ENCODE results near the gene ATP2B2. TPM values are rescaled to one million over a fixed set of nuclear protein-coding genes. Genes with fewer than 3 reads are reported as not detected.

ATP2B2 gene
- total RNA-seq, 2 experiments from 2014 or later = not detected

DNA sequence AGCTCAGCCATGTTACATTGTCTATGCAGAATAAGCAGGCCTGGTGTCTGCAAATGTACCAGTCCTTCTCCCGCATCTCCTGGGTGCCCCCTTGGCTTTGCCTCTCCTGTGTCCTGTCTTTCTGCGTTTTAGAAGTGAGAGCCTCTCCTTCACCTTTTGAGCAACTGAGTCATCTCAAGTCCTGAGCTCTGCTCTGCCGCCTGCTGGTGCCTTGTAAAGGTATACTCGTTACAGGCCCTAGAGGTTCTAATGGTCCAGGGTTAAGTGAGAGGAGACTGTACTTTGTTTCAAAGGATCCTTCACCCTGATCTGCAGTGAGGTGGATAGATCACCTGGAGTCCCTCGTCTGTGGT lies 225.2 kb downstream of the ATP2B2 start:
- no peak for DNase-seq
- Mint-ChIP-seq H3K4me3 (no peak overlapping the region), H3K9me3 (no peaks in the 10 kb centered on the region), H3K27ac (peak overlapping the region; percentile 21), H3K4me1 (peaks cover 60% of the 10 kb centered on the region), H3K27me3 (no peaks in the 10 kb centered on the region), H3K36me3 (ENCODE audit: low read depth) (peaks cover 70% of the 10 kb centered on the region)
- POLR2A ChIA-PET = interaction anchor here (0.9 to 1.2 kb wide), 6 partner anchors 11 to 349 kb away, joined by 3 to 4 read pairs (median 3); partner anchors contain the start of genes GHRL, TATDN2 and VHL
- CTCF ChIA-PET = interaction anchor here (0.6 to 1.4 kb wide), 4 partner anchors 17 to 168 kb away, joined by 3 to 4 read pairs (median 3); partner anchors contain the start of gene IRAK2

DNA sequence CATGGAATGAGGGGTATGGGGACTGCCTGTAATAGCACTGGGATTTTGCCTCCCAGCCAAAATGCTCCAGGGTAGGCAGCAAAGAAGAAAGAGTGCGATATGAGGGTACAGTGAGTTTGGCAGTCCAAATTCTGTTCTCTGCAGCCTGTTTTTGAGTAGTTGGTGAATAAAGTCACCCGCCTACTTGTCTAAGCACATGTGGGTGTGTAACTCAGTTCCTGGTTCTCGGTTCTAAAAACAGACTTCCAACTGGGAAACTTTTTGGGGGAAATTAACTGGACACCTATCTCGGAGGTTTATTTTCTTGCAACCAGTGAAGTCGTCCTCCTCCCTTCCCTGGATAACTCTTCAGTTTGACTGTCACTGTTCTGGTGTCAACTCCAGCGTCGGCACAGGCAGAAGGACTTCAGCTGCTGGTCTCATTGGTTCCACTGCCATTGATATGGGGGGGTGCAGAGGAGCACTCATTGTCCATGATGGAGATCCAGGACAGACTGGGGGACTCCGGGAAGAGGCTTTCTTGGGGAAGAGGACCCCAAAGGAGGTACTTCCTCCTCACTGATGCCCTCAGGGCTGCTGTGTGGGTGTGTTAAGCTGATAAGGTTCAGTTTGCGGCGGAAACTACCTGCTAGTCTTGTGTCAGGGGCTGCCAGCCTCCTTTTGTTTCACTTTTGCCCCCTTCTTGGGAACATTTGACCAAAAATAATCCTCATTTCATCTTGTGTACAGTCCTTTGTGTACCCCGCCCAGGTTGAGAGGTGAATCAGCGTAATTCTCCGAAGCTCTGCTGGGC lies 225.8 kb downstream of the ATP2B2 start:
- peak overlapping the region; percentile 21 for H3K27ac Mint-ChIP-seq
- no peaks in the 10 kb centered on the region for H3K9me3 Mint-ChIP-seq
- ChIA-PET CTCF (interaction anchor here (0.6 to 1.4 kb wide), 6 partner anchors 16 to 168 kb away, joined by 3 to 7 read pairs (median 3); partner anchors contain the start of gene IRAK2), POLR2A (interaction anchor here (1.0 to 1.2 kb wide), 5 partner anchors 11 to 348 kb away, joined by 3 to 4 read pairs (median 3); partner anchors contain the start of genes GHRL, TATDN2 and VHL)
- H3K27me3 Mint-ChIP-seq = no peaks in the 10 kb centered on the region
- H3K36me3 Mint-ChIP-seq (ENCODE audit: low read depth) = peaks cover 66% of the 10 kb centered on the region
- no peak for DNase-seq
- peaks cover 56% of the 10 kb centered on the region for H3K4me1 Mint-ChIP-seq
- H3K4me3 Mint-ChIP-seq = no peak overlapping the region

DNA sequence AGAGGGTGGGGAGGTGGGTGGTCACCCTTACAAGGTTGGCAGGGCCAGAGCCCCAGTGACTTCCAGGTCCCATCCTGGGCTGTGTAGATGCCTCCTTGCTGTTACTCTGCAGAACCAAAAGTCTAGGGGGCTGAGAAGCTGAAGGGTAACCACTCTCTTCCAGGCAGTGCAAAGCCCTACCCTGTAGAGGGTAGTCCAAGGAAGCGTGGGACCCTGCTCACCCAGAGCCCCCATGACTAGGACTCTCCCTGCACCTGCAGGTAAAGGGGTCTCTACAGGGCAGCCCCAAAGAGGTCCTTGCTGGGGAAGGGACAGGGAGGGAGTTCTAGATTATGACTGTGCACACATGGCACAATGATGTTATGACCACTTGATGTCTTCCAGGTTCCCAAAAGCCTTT lies 226.9 kb downstream of the ATP2B2 start:
- no peaks in the 10 kb centered on the region for H3K9me3 Mint-ChIP-seq
- CTCF ChIA-PET = no interaction called here
- H3K4me1 Mint-ChIP-seq = peaks cover 54% of the 10 kb centered on the region
- H3K4me3 Mint-ChIP-seq = no peak overlapping the region
- no peak overlapping the region for H3K27ac Mint-ChIP-seq
- no peak for DNase-seq
- peaks cover 71% of the 10 kb centered on the region for H3K36me3 Mint-ChIP-seq (ENCODE audit: low read depth)
- POLR2A ChIA-PET = no interaction called here
- H3K27me3 Mint-ChIP-seq = no peaks in the 10 kb centered on the region

DNA sequence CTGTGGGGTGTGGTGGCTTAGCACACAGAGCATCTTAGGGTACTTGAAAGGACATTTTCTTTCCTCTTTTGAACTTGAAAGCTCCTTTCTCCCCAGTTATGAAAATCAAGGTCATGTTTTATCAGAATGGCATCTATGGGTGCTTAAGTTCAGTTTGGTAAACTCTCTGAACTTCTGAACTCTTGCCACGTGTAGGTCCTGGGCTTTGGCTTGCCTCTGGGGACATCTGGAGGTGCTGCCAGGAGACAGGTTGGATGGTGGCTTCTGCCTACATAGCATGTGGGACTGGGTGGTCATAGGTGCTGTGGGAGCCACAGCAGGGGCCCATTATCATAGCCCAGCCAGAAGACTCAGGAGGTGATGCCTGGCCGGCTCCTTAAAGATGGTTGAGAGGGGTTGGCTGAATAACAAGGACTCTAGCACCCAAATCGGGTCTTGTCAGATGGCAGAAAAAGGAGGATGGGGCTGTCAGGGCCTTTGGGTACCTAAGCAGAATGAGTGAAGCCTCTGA lies 228.2 kb downstream of the ATP2B2 start:
- Mint-ChIP-seq H3K4me1 (peaks cover 52% of the 10 kb centered on the region), H3K27ac (no peak overlapping the region), H3K4me3 (no peak overlapping the region), H3K27me3 (no peaks in the 10 kb centered on the region), H3K36me3 (ENCODE audit: low read depth) (peaks cover 68% of the 10 kb centered on the region), H3K9me3 (no peaks in the 10 kb centered on the region)
- ChIA-PET POLR2A (no interaction called here), CTCF (interaction anchor here (2.0 kb wide), 1 partner anchor 14 kb away, joined by 8 read pairs; no protein-coding TSS in a partner anchor)
- no peak for DNase-seq

DNA sequence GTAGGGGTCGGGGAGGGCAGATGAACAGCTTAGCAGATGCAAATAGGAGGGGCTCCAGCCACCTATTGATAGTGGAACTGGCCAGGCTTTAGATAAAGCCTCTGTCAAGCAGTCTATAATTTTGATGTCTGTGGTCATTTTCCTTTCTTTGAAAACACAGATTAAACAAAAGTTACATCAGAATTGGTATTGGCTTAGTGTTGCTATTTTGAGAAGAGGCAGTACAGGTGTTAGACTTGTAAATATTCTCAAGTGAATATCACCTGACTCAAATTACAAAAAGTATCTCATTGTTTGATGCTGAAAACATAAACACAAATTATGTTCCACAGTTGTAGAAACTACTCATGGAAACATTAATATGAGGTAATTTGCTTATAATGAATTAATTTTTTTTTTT lies 230.8 kb downstream of the ATP2B2 start:
- Mint-ChIP-seq H3K4me1 (peaks cover 45% of the 10 kb centered on the region), H3K27me3 (no peaks in the 10 kb centered on the region)

More for the DNA sequence above, 230.8 kb downstream of the ATP2B2 start:
- H3K9me3 Mint-ChIP-seq = no peaks in the 10 kb centered on the region
- ChIA-PET POLR2A (interaction anchor here (0.6 kb wide), 1 partner anchor 118 kb away, joined by 3 read pairs; no protein-coding TSS in a partner anchor), CTCF (interaction anchor here (1.2 kb wide), 1 partner anchor 11 kb away, joined by 4 read pairs; no protein-coding TSS in a partner anchor)
- H3K4me3 Mint-ChIP-seq = no peak overlapping the region
- H3K27ac Mint-ChIP-seq = no peak overlapping the region
- peaks cover 71% of the 10 kb centered on the region for H3K36me3 Mint-ChIP-seq (ENCODE audit: low read depth)
- DNase-seq = no peak

Other genes starting within 250 kb of the ATP2B2 start
- gene GHRL, start 212.6 kb downstream of the ATP2B2 start, total RNA-seq = under 1 TPM; 0.91 to 0.95 TPM
- 10 to 100 TPM; 84.0 to 88.8 TPM for gene SEC13, start 184.5 kb downstream of the ATP2B2 start, total RNA-seq